CD4-positive, alpha-beta T cell treated with Interleukin-4 for 4 hours (primary cell): ENCODE data around the gene TMX2.
"Not testable (repeated sequence)": the region's sequence is repeated elsewhere in the genome, so short reads cannot be mapped to it uniquely, and the experiment has no call there.

Source experiments
- DNase-seq: peaks from one replicate; pipeline ENCODE4 v3.0.0-alpha.2; 2020

TMX2 gene

GRCh38 chr11:57716726-57717125, 4.3 kb downstream of the TMX2 start:
- not testable (repeated sequence) for DNase-seq

GRCh38 chr11:57727185-57727584, 14.8 kb downstream of the TMX2 start:
- no peak for DNase-seq

- no peak for DNase-seq
These were observed 16.4 kb downstream of the TMX2 start for GRCh38 chr11:57728829-57729228.

GRCh38 chr11:57729479-57729878, 17.1 kb downstream of the TMX2 start:
- DNase-seq: no peak

- no peak for DNase-seq
These were observed 20.3 kb downstream of the TMX2 start for GRCh38 chr11:57732661-57733060.

GRCh38 chr11:57735619-57736298, 23.4 kb downstream of the TMX2 start:
- no peak for DNase-seq

- DNase-seq: peak; percentile 93
These were observed 29.0 kb downstream of the TMX2 start, which contains the start of gene SELENOH for GRCh38 chr11:57741132-57742086. Gene SELENOH, plus strand, starts transcription at chr11:57741491. Its CDS starts 105 bp downstream, at chr11:57741596.

GRCh38 chr11:57742087-57742452, 29.7 kb downstream of the TMX2 start:
- no peak for DNase-seq

GRCh38 chr11:57744357-57744756, 32.0 kb downstream of the TMX2 start:
- DNase-seq: no peak

- DNase-seq: no peak
These were observed 32.8 kb downstream of the TMX2 start for GRCh38 chr11:57745206-57745605.

- DNase-seq: no peak
These were observed 34.5 kb downstream of the TMX2 start for GRCh38 chr11:57746920-57747319.

- no peak for DNase-seq
These were observed 38.8 kb downstream of the TMX2 start for GRCh38 chr11:57751176-57751575.

GRCh38 chr11:57751676-57752253, 39.4 kb downstream of the TMX2 start, which contains the start of gene BTBD18:
Gene BTBD18, minus strand, starts transcription at chr11:57751819. Its CDS starts 631 bp downstream, at chr11:57751188.
- peak; percentile 24 for DNase-seq

- no peak for DNase-seq
These were observed 40.6 kb downstream of the TMX2 start for GRCh38 chr11:57752954-57753353.

- DNase-seq: no peak
These were observed 45.8 kb downstream of the TMX2 start for GRCh38 chr11:57758174-57758573.

GRCh38 chr11:57761301-57762234, 49.2 kb downstream of the TMX2 start, which contains the start of gene CTNND1:
Gene CTNND1, plus strand, starts transcription at chr11:57761802. Its CDS starts 29,677 bp downstream, at chr11:57791479.
- DNase-seq: no peak

- DNase-seq: no peak
These were observed 50.0 kb downstream of the TMX2 start for GRCh38 chr11:57762235-57762861.

GRCh38 chr11:57763568-57763967, 51.2 kb downstream of the TMX2 start:
- no peak for DNase-seq

GRCh38 chr11:57764021-57764420, 51.6 kb downstream of the TMX2 start:
- DNase-seq: no peak

- no peak for DNase-seq
These were observed 52.2 kb downstream of the TMX2 start for GRCh38 chr11:57764566-57764965.

GRCh38 chr11:57764972-57765371, 52.6 kb downstream of the TMX2 start:
- DNase-seq: no peak

GRCh38 chr11:57770793-57771192, 58.4 kb downstream of the TMX2 start:
- DNase-seq: no peak
